Uterus (tissue), 4 donors: Measurements from ENCODE around the gene COG3. TPM values are rescaled to one million over a fixed set of nuclear protein-coding genes. Genes with fewer than 3 reads are reported as not detected.

Experiments used
- DNase-seq, 2 donors: peaks; one replicate each; pipeline ENCODE4 v3.0.0-alpha.2; 2019 to 2020
- H3K27ac ChIP-seq, 2 donors: fragments of 200-600 bp; sonication (generic); 1 replicate in 1 of 2; 2 replicates in 1 of 2; pipeline ENCODE4 v1.5.1; 2016 to 2018
- H3K27me3 ChIP-seq, 2 donors: fragments of 200-600 bp; sonication (generic); one replicate each; pipeline ENCODE4 v1.5.1; 2018 to 2019; ENCODE audit warnings: control low read depth in 1 of 2
- H3K36me3 ChIP-seq, 2 donors: fragments of 200-600 bp; sonication (generic); one replicate each; pipeline ENCODE4 v1.5.1; 2019; ENCODE audit warnings: control low read depth in 1 of 2
- H3K4me1 ChIP-seq, 2 donors: fragments of 200-600 bp; sonication (generic); one replicate each; pipeline ENCODE4 v1.5.1; 2018 to 2019; ENCODE audit warnings: control low read depth in 1 of 2
- H3K4me3 ChIP-seq, 2 donors: fragments of 200-600 bp; sonication (generic); 1 replicate in 1 of 2; 2 replicates in 1 of 2; pipeline ENCODE4 v1.5.1; 2018 to 2019; ENCODE audit warnings: mild to moderate bottlenecking in 1 of 2
- H3K9me3 ChIP-seq, 2 donors: fragments of 200-600 bp; sonication (generic); one replicate each; pipeline ENCODE4 v1.5.1; 2019; ENCODE audit warnings: control low read depth in 1 of 2
- POLR2A ChIP-seq, 2 donors: fragments of 450-650 bp; IDR thresholded peaks; one replicate each; pipeline ENCODE4 v1.6.1; 2016; ENCODE audit warnings: antibody characterized with exemption in 2 of 2, mild to moderate bottlenecking in 1 of 2, moderate library complexity in 1 of 2
- intact Hi-C: fragments of 100-400 bp; cut with DNase I; formaldehyde crosslinking; loops from one replicate; pipeline ENCODE4 v1.15.1; 2023; ENCODE audit warnings: low total_unique reads
- total RNA-seq, 4 donors: library from RNA; depleted of rRNA in 3 of 4; stranded (reverse); fragments of >200 nt in 3 of 4; gene quantifications; one replicate each; pipeline versions ENCODE4 v1.1.0 to v1.2.4, GENCODE V29; 2014 to 2023
- TF ChIP-seq, protein P1 (sequence below), 4 experiments: fragments of 200-600 bp in 2 of 4; fragments of 450-650 bp in 2 of 4; sonication (generic) in 2 of 4; IDR thresholded peaks; one replicate each; pipeline ENCODE4 v1.5.1; 2016 to 2019; ENCODE audit warnings: antibody characterized with exemption in 4 of 4, mild to moderate bottlenecking in 2 of 4, moderate library complexity in 1 of 4
- donor health status: DM: yes; HTN: yes; CAD: no.

COG3 gene
- total RNA-seq, 4 donors from 2014 or later = 26.2 to 57.4 (median 36.5) TPM

DNA sequence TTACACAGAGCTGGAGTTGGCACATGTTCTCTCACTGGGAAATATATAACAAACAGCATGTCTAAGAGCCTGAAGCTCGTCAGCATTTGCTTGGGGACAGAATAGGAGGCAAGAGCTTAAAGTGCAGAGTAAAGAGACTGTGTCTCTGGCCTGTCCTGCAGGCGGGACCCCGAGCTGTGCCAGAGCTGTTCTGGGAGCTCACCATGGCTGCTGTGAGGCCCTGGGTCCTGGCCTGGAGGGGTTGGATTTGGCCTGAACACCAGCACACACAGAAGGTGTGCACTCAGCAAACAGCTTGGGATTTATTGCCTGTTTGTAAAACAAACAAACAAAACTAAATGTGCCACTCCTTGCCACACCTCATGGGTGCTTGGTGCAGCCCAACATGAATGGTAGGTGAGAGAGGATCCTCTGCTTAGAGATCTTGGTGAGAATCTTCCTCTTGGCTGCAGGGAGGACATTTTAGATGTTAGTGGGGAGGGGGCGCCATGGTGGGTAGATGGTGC lies 89.9 kb downstream of the COG3 start:
- TF ChIP-seq, protein P1, sequence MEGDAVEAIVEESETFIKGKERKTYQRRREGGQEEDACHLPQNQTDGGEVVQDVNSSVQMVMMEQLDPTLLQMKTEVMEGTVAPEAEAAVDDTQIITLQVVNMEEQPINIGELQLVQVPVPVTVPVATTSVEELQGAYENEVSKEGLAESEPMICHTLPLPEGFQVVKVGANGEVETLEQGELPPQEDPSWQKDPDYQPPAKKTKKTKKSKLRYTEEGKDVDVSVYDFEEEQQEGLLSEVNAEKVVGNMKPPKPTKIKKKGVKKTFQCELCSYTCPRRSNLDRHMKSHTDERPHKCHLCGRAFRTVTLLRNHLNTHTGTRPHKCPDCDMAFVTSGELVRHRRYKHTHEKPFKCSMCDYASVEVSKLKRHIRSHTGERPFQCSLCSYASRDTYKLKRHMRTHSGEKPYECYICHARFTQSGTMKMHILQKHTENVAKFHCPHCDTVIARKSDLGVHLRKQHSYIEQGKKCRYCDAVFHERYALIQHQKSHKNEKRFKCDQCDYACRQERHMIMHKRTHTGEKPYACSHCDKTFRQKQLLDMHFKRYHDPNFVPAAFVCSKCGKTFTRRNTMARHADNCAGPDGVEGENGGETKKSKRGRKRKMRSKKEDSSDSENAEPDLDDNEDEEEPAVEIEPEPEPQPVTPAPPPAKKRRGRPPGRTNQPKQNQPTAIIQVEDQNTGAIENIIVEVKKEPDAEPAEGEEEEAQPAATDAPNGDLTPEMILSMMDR (IDR thresholded peaks at IDR 0.05) = no peak
- TF ChIP-seq POLR2A (IDR thresholded peaks at IDR 0.05) = no peak
- no peaks in the 10 kb centered on the region for H3K4me1 ChIP-seq
- H3K27me3 ChIP-seq = no peaks in the 10 kb centered on the region
- H3K36me3 ChIP-seq = no peaks in the 10 kb centered on the region
- H3K4me3 ChIP-seq = no peak overlapping the region
- no peaks in the 10 kb centered on the region for H3K9me3 ChIP-seq
- no peak for DNase-seq
- intact Hi-C loops = no loop called here
- H3K27ac ChIP-seq = no peak overlapping the region

DNA sequence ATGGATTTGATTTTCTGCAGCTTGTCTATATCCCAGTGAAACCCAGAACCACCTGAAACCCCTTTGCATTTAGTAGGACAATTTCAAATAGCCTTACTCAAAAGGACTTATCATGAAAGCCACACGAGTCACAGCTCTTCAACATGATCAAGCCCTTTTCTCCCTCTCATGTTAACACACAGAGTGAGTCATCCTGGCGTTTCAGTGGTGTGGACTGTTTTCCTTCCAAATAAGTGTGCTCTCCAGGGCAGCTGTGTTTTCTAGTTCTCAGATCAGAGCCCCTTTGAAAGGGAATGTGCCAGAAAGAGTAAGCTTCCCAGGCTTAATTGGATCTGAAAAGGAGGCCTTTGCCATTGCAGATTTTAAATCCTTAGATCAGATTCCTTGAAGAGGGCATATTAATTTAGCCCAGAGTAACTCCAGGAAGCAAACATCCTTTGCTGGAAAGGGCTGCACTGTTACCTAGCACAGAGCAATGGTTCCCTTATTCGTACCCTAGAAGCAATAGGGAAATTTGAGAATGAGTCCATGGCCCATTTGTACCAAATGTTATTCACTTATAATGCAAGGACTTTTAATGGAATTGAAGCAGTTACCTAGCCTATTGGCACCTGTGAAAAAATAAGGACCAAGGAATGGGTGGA lies 99.5 kb downstream of the COG3 start:
- no peak for DNase-seq
- Histone ChIP-seq H3K36me3 (no peaks in the 10 kb centered on the region), H3K27ac (no peak overlapping the region), H3K9me3 (no peaks in the 10 kb centered on the region), H3K27me3 (no peaks in the 10 kb centered on the region), H3K4me1 (no peaks in the 10 kb centered on the region), H3K4me3 (no peak overlapping the region)
- intact Hi-C loops = no loop called here
- no peak for TF ChIP-seq POLR2A (IDR thresholded peaks at IDR 0.05)
- TF ChIP-seq, protein P1 (IDR thresholded peaks at IDR 0.05) = no peak

GRCh38 chr13:45565331-45565730 lies 100.6 kb downstream of the COG3 start:
- H3K27me3 ChIP-seq = no peaks in the 10 kb centered on the region
- TF ChIP-seq POLR2A (IDR thresholded peaks at IDR 0.05) = no peak
- TF ChIP-seq, protein P1 (IDR thresholded peaks at IDR 0.05) = no peak
- no peak overlapping the region for H3K4me3 ChIP-seq
- H3K36me3 ChIP-seq = no peaks in the 10 kb centered on the region
- no peak for DNase-seq
- H3K4me1 ChIP-seq = no peaks in the 10 kb centered on the region
- intact Hi-C loops = no loop called here
- no peak overlapping the region for H3K27ac ChIP-seq
- no peaks in the 10 kb centered on the region for H3K9me3 ChIP-seq

- no peak for TF ChIP-seq POLR2A (IDR thresholded peaks at IDR 0.05)
- TF ChIP-seq, protein P1 (IDR thresholded peaks at IDR 0.05) = no peak
- intact Hi-C loops = no loop called here
- Histone ChIP-seq H3K27ac (no peak overlapping the region), H3K4me1 (no peaks in the 10 kb centered on the region), H3K9me3 (no peaks in the 10 kb centered on the region), H3K27me3 (no peaks in the 10 kb centered on the region), H3K36me3 (no peaks in the 10 kb centered on the region), H3K4me3 (no peak overlapping the region)
- DNase-seq = no peak
Measured at GRCh38 chr13:45575146-45575829, 110.5 kb downstream of the COG3 start.

DNA sequence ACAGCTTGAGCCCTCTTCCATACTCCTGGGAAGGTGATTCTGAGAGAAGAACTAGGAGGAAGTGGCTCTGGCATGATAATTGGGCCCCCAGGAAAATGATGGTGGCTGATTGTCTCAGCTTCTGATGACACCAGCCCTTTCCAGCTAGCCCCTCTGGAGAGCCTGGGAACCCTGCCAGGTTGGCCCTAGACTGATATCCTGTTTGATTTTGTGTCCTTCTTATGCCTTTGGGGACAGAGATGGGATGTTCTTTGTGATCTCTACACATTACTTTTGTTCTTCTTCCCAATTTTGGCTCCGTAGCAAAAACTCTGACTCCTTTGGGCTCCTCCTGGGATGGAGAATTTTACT lies 111.1 kb downstream of the COG3 start:
- Histone ChIP-seq H3K4me3 (no peak overlapping the region), H3K27ac (no peak overlapping the region), H3K36me3 (no peaks in the 10 kb centered on the region), H3K27me3 (no peaks in the 10 kb centered on the region), H3K9me3 (no peaks in the 10 kb centered on the region), H3K4me1 (no peaks in the 10 kb centered on the region)
- intact Hi-C loops = no loop called here
- no peak for DNase-seq
- TF ChIP-seq, protein P1 (IDR thresholded peaks at IDR 0.05) = no peak
- no peak for TF ChIP-seq POLR2A (IDR thresholded peaks at IDR 0.05)
